NOMO-1 treated with DMSO at 0.1 percent for 48 hours (cell line): ENCODE measurements around the gene STEAP3.

Source experiments
- DNase-seq: peaks from one replicate; lab custom pipeline; 2025; ENCODE audit not compliant: unreplicated experiment; lab: John Stamatoyannopoulos, UW

The STEAP3 gene

GRCh38 chr2:119290859-119291587, 67.4 kb downstream of the STEAP3 start:
- no peak for DNase-seq

- DNase-seq, result no peak
Measured at GRCh38 chr2:119291588-119292167, 68.0 kb downstream of the STEAP3 start.

- no peak for DNase-seq
Measured at GRCh38 chr2:119292226-119292625, 68.6 kb downstream of the STEAP3 start.

- no peak for DNase-seq
Measured at GRCh38 chr2:119293254-119293653, 69.6 kb downstream of the STEAP3 start.

- DNase-seq, result no peak
Measured at GRCh38 chr2:119293900-119294299, 70.3 kb downstream of the STEAP3 start.

- no peak for DNase-seq
Measured at GRCh38 chr2:119294671-119295070, 71.0 kb downstream of the STEAP3 start.

- no peak for DNase-seq
Measured at GRCh38 chr2:119295688-119296375, 72.2 kb downstream of the STEAP3 start.

- no peak for DNase-seq
Measured at GRCh38 chr2:119301413-119301812, 77.8 kb downstream of the STEAP3 start.

- DNase-seq, result no peak
Measured at GRCh38 chr2:119304847-119305246, 81.2 kb downstream of the STEAP3 start.

- DNase-seq, result no peak
Measured at GRCh38 chr2:119305497-119306195, 82.0 kb downstream of the STEAP3 start.

GRCh38 chr2:119306196-119306590, 82.6 kb downstream of the STEAP3 start:
- DNase-seq, result no peak

GRCh38 chr2:119307419-119308140, 83.9 kb downstream of the STEAP3 start:
- DNase-seq, result no peak

- no peak for DNase-seq
Measured at GRCh38 chr2:119308793-119309330, 85.2 kb downstream of the STEAP3 start.

- DNase-seq, result no peak
Measured at GRCh38 chr2:119311371-119311770, 87.7 kb downstream of the STEAP3 start.

GRCh38 chr2:119311831-119312230, 88.2 kb downstream of the STEAP3 start:
- no peak for DNase-seq
